Measurements from ENCODE around the gene C1QTNF6.
"Not testable (repeated sequence)": the region's sequence is repeated elsewhere in the genome, so short reads cannot be mapped to it uniquely, and the experiment has no call there.

Gene C1QTNF6

GRCh38 chr22:37206841-37207821 lies 19.1 kb upstream of the C1QTNF6 start:
- FAIRE-seq = no peak

- no peak for FAIRE-seq
Observed at GRCh38 chr22:37206118-37206840, 18.2 kb upstream of the C1QTNF6 start.

GRCh38 chr22:37205046-37205445 lies 17.0 kb upstream of the C1QTNF6 start:
- FAIRE-seq = no peak

GRCh38 chr22:37204045-37204655 lies 16.1 kb upstream of the C1QTNF6 start:
- no peak for FAIRE-seq

GRCh38 chr22:37203354-37204044 lies 15.5 kb upstream of the C1QTNF6 start:
- no peak for FAIRE-seq

GRCh38 chr22:37202716-37203115 lies 14.7 kb upstream of the C1QTNF6 start:
- FAIRE-seq = no peak

GRCh38 chr22:37202001-37202555 lies 14.0 kb upstream of the C1QTNF6 start:
- no peak for FAIRE-seq

GRCh38 chr22:37201443-37201820 lies 13.4 kb upstream of the C1QTNF6 start:
- FAIRE-seq = not testable (repeated sequence)

GRCh38 chr22:37199760-37200108 lies 11.7 kb upstream of the C1QTNF6 start:
- FAIRE-seq = no peak

- peak; percentile 76 for FAIRE-seq
Observed at GRCh38 chr22:37199103-37199759, 11.2 kb upstream of the C1QTNF6 start.

- FAIRE-seq = no peak
Observed at GRCh38 chr22:37198258-37199102, 10.4 kb upstream of the C1QTNF6 start.

- peak; percentile 58 for FAIRE-seq
Observed at GRCh38 chr22:37197451-37198257, 9.6 kb upstream of the C1QTNF6 start.

GRCh38 chr22:37196539-37197450 lies 8.7 kb upstream of the C1QTNF6 start:
- FAIRE-seq = no peak

- FAIRE-seq = no peak
Observed at GRCh38 chr22:37195921-37196320, 7.9 kb upstream of the C1QTNF6 start.

- FAIRE-seq = no peak
Observed at GRCh38 chr22:37194750-37195149, 6.7 kb upstream of the C1QTNF6 start.

GRCh38 chr22:37193629-37194191 lies 5.7 kb upstream of the C1QTNF6 start:
- no peak for FAIRE-seq

GRCh38 chr22:37192741-37193140 lies 4.7 kb upstream of the C1QTNF6 start:
- no peak for FAIRE-seq

GRCh38 chr22:37192204-37192603 lies 4.2 kb upstream of the C1QTNF6 start:
- FAIRE-seq = no peak

All from islet of Langerhans (tissue), 1 donor.